Activated naive CD8-positive, alpha-beta T cell treated with anti-CD3 and anti-CD28 coated beads, Interleukin-2, amount 50 U/mL, for 24 hours (primary cell): ENCODE measurements around the gene SGSM2.

Source experiments
- ATAC-seq: fragments of 150-1000 bp; cut with Tn5 transposase; one replicate; pipeline ENCODE4 v1.10.0; 2021
- DNase-seq: peaks from one replicate; pipeline ENCODE4 v3.0.0; 2021
- H3K27ac Mint-ChIP-seq: one replicate; pipeline ENCODE4 v1.8.0; 2021; ENCODE audit warnings: mild to moderate bottlenecking, mixed read lengths
- H3K27me3 Mint-ChIP-seq: one replicate; pipeline ENCODE4 v1.8.0; 2021; ENCODE audit warnings: mixed read lengths
- H3K36me3 Mint-ChIP-seq: one replicate; pipeline ENCODE4 v1.8.0; 2021; ENCODE audit warnings: low read depth, mixed read lengths
- H3K4me1 Mint-ChIP-seq: one replicate; pipeline ENCODE4 v1.8.0; 2021; ENCODE audit warnings: mixed read lengths
- H3K4me3 Mint-ChIP-seq: one replicate; pipeline ENCODE4 v1.8.0; 2021; ENCODE audit warnings: mild to moderate bottlenecking, moderate library complexity, mixed read lengths
- H3K9me3 Mint-ChIP-seq: one replicate; pipeline ENCODE4 v1.8.0; 2021; ENCODE audit warnings: mixed read lengths

Gene SGSM2

GRCh38 chr17:2319051-2319450 lies 18.2 kb upstream of the SGSM2 start:
- no peaks in the 10 kb centered on the region for H3K4me1 Mint-ChIP-seq
- no peak for DNase-seq

GRCh38 chr17:2321399-2321798 lies 15.9 kb upstream of the SGSM2 start:
- no peaks in the 10 kb centered on the region for H3K4me1 Mint-ChIP-seq
- DNase-seq: no peak
- no peaks in the 10 kb centered on the region for H3K27me3 Mint-ChIP-seq
- H3K27ac Mint-ChIP-seq: no peak overlapping the region
- peaks cover 44% of the 10 kb centered on the region for H3K36me3 Mint-ChIP-seq
- no peaks in the 10 kb centered on the region for H3K9me3 Mint-ChIP-seq
- ATAC-seq: no peak
- H3K4me3 Mint-ChIP-seq: no peak overlapping the region

More at GRCh38 chr17:2319051-2319450, 18.2 kb upstream of the SGSM2 start:
- Mint-ChIP-seq H3K36me3 (peaks cover 27% of the 10 kb centered on the region), H3K4me3 (no peak overlapping the region), H3K27ac (no peak overlapping the region), H3K27me3 (no peaks in the 10 kb centered on the region), H3K9me3 (no peaks in the 10 kb centered on the region)
- ATAC-seq: no peak

- Mint-ChIP-seq H3K9me3 (no peaks in the 10 kb centered on the region), H3K4me3 (no peak overlapping the region), H3K27me3 (no peaks in the 10 kb centered on the region), H3K36me3 (peaks cover 55% of the 10 kb centered on the region), H3K4me1 (peaks cover 3% of the 10 kb centered on the region), H3K27ac (no peak overlapping the region)
- DNase-seq: no peak
- no peak for ATAC-seq
Observed at GRCh38 chr17:2323629-2324314, 13.5 kb upstream of the SGSM2 start.

- Mint-ChIP-seq H3K36me3 (peaks cover 22% of the 10 kb centered on the region), H3K4me1 (peaks cover 19% of the 10 kb centered on the region), H3K27me3 (no peaks in the 10 kb centered on the region), H3K9me3 (no peaks in the 10 kb centered on the region), H3K27ac (no peak overlapping the region), H3K4me3 (no peak overlapping the region)
- no peak for DNase-seq
- peak; percentile 9 for ATAC-seq
Observed at GRCh38 chr17:2331303-2331702, 6.0 kb upstream of the SGSM2 start.

GRCh38 chr17:2335726-2336214 lies 1.5 kb upstream of the SGSM2 start:
- peak overlapping the region; percentile 99 for H3K27ac Mint-ChIP-seq
- peaks cover 14% of the 10 kb centered on the region for H3K4me1 Mint-ChIP-seq
- no peaks in the 10 kb centered on the region for H3K27me3 Mint-ChIP-seq
- no peaks in the 10 kb centered on the region for H3K9me3 Mint-ChIP-seq
- H3K4me3 Mint-ChIP-seq: no peak overlapping the region
- peak; percentile 12 for DNase-seq
- no peak for ATAC-seq
- H3K36me3 Mint-ChIP-seq: no peaks in the 10 kb centered on the region

- H3K4me3 Mint-ChIP-seq: no peak within 1 kb of the TSS
- H3K9me3 Mint-ChIP-seq: no peaks in the 10 kb centered on the region
- H3K27me3 Mint-ChIP-seq: no peaks in the 10 kb centered on the region
- H3K36me3 Mint-ChIP-seq: no peaks in the 10 kb centered on the region
- H3K4me1 Mint-ChIP-seq: peaks cover 14% of the 10 kb centered on the region
- DNase-seq: peak; percentile 91
- H3K27ac Mint-ChIP-seq: peak within 1 kb of the TSS; percentile 99
- ATAC-seq: peak; percentile 95
Observed at GRCh38 chr17:2336215-2336851, 968 bp upstream of the SGSM2 start, which contains the start of gene TSR1. Gene TSR1, minus strand, starts transcription at chr17:2336457. Its CDS starts 30 bp downstream, at chr17:2336427.

GRCh38 chr17:2337544-2338314 lies 428 bp downstream of the SGSM2 start:
- Mint-ChIP-seq H3K27me3 (no peaks in the 10 kb centered on the region), H3K9me3 (no peaks in the 10 kb centered on the region), H3K36me3 (peaks cover 4% of the 10 kb centered on the region), H3K27ac (peak overlapping the region; percentile 52), H3K4me3 (peak overlapping the region; percentile 79), H3K4me1 (peaks cover 15% of the 10 kb centered on the region)
- peak; percentile 17 for ATAC-seq
- DNase-seq: peak; percentile 66

GRCh38 chr17:2338315-2338657 lies 985 bp downstream of the SGSM2 start:
- Mint-ChIP-seq H3K4me3 (peak overlapping the region; percentile 79), H3K4me1 (peaks cover 20% of the 10 kb centered on the region), H3K27ac (peak overlapping the region; percentile 52), H3K9me3 (no peaks in the 10 kb centered on the region), H3K27me3 (no peaks in the 10 kb centered on the region), H3K36me3 (peaks cover 4% of the 10 kb centered on the region)
- DNase-seq: no peak
- no peak for ATAC-seq

- ATAC-seq (peak; percentile 84), DNase-seq (peak; percentile 73)
- no peaks in the 10 kb centered on the region for H3K9me3 Mint-ChIP-seq
- H3K27ac Mint-ChIP-seq: peak overlapping the region; percentile 68
- H3K4me3 Mint-ChIP-seq: peak overlapping the region; percentile 7
- H3K36me3 Mint-ChIP-seq: peaks cover 7% of the 10 kb centered on the region
- peaks cover 13% of the 10 kb centered on the region for H3K4me1 Mint-ChIP-seq
- no peaks in the 10 kb centered on the region for H3K27me3 Mint-ChIP-seq
Observed at GRCh38 chr17:2343421-2343820, 6.1 kb downstream of the SGSM2 start.

- ATAC-seq (no peak), DNase-seq (no peak)
- Mint-ChIP-seq H3K27me3 (no peaks in the 10 kb centered on the region), H3K4me1 (peaks cover 12% of the 10 kb centered on the region), H3K27ac (no peak overlapping the region), H3K9me3 (no peaks in the 10 kb centered on the region), H3K4me3 (no peak overlapping the region), H3K36me3 (peaks cover 7% of the 10 kb centered on the region)
Observed at GRCh38 chr17:2344528-2344927, 7.2 kb downstream of the SGSM2 start.

GRCh38 chr17:2346475-2346874 lies 9.2 kb downstream of the SGSM2 start:
- H3K36me3 Mint-ChIP-seq: peaks cover 7% of the 10 kb centered on the region
- H3K27me3 Mint-ChIP-seq: no peaks in the 10 kb centered on the region
- H3K4me1 Mint-ChIP-seq: peaks cover 12% of the 10 kb centered on the region
- ATAC-seq (no peak), DNase-seq (no peak)
- H3K27ac Mint-ChIP-seq: no peak overlapping the region
- H3K9me3 Mint-ChIP-seq: no peaks in the 10 kb centered on the region
- no peak overlapping the region for H3K4me3 Mint-ChIP-seq

- H3K4me1 Mint-ChIP-seq: peaks cover 10% of the 10 kb centered on the region
- H3K27ac Mint-ChIP-seq: no peak overlapping the region
- ATAC-seq: no peak
- DNase-seq: no peak
- H3K27me3 Mint-ChIP-seq: no peaks in the 10 kb centered on the region
- no peaks in the 10 kb centered on the region for H3K9me3 Mint-ChIP-seq
- H3K36me3 Mint-ChIP-seq: peaks cover 3% of the 10 kb centered on the region
- no peak overlapping the region for H3K4me3 Mint-ChIP-seq
Observed at GRCh38 chr17:2347805-2348685, 10.7 kb downstream of the SGSM2 start.

- Mint-ChIP-seq H3K4me3 (no peak overlapping the region), H3K4me1 (peaks cover 17% of the 10 kb centered on the region), H3K36me3 (no peaks in the 10 kb centered on the region), H3K27me3 (no peaks in the 10 kb centered on the region), H3K9me3 (no peaks in the 10 kb centered on the region), H3K27ac (no peak overlapping the region)
- ATAC-seq (no peak), DNase-seq (no peak)
Observed at GRCh38 chr17:2351269-2351668, 14.0 kb downstream of the SGSM2 start.

- ATAC-seq: no peak
Observed at GRCh38 chr17:2354311-2354710, 17.0 kb downstream of the SGSM2 start.

More at GRCh38 chr17:2354311-2354710, 17.0 kb downstream of the SGSM2 start:
- DNase-seq: no peak
- H3K36me3 Mint-ChIP-seq: no peaks in the 10 kb centered on the region
- H3K9me3 Mint-ChIP-seq: no peaks in the 10 kb centered on the region
- H3K4me1 Mint-ChIP-seq: peaks cover 17% of the 10 kb centered on the region
- no peak overlapping the region for H3K27ac Mint-ChIP-seq
- H3K4me3 Mint-ChIP-seq: no peak overlapping the region
- no peaks in the 10 kb centered on the region for H3K27me3 Mint-ChIP-seq
